GM20000 (cell line): ENCODE measurements around the gene PBX1.

Experiments used
- DNase-seq: peaks from one replicate; pipeline ENCODE4 v3.0.0; 2012; ENCODE audit warnings: low spot score
- TF ChIP-seq, protein P1 (sequence below): IDR thresholded peaks from 2 replicates; pipeline ENCODE4 v1.5.1; 2012; ENCODE audit warnings: mild to moderate bottlenecking, control low read depth; ENCODE audit errors: extremely low read depth, missing control alignments

The PBX1 gene

DNA sequence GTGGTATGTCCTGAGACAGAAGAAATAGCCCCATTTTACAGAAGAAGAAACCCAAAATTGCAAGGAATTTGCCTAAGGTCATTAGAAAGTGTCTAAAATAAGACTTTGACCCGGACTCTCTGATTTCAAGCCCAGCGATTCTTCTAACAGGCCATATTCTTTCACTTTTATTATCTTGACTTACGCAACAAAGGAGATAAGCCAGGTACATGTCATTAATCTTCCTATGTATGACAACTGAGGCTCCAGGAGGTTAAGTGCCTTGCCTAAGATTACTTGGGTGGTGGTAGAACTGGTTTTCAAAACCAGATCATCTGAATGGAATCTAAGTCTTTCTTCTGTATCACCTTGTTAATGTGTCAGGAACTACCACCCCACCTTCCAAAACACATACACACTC is 124.3 kb downstream of the PBX1 start:
- TF ChIP-seq, protein P1, sequence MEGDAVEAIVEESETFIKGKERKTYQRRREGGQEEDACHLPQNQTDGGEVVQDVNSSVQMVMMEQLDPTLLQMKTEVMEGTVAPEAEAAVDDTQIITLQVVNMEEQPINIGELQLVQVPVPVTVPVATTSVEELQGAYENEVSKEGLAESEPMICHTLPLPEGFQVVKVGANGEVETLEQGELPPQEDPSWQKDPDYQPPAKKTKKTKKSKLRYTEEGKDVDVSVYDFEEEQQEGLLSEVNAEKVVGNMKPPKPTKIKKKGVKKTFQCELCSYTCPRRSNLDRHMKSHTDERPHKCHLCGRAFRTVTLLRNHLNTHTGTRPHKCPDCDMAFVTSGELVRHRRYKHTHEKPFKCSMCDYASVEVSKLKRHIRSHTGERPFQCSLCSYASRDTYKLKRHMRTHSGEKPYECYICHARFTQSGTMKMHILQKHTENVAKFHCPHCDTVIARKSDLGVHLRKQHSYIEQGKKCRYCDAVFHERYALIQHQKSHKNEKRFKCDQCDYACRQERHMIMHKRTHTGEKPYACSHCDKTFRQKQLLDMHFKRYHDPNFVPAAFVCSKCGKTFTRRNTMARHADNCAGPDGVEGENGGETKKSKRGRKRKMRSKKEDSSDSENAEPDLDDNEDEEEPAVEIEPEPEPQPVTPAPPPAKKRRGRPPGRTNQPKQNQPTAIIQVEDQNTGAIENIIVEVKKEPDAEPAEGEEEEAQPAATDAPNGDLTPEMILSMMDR: no peak
- DNase-seq: no peak

GRCh38 chr1:164685266-164686035 is 126.5 kb downstream of the PBX1 start:
- DNase-seq: no peak
- TF ChIP-seq, protein P1: no peak

- DNase-seq: no peak
- TF ChIP-seq, protein P1: no peak
These were observed 128.8 kb downstream of the PBX1 start for GRCh38 chr1:164687777-164688176.

DNA sequence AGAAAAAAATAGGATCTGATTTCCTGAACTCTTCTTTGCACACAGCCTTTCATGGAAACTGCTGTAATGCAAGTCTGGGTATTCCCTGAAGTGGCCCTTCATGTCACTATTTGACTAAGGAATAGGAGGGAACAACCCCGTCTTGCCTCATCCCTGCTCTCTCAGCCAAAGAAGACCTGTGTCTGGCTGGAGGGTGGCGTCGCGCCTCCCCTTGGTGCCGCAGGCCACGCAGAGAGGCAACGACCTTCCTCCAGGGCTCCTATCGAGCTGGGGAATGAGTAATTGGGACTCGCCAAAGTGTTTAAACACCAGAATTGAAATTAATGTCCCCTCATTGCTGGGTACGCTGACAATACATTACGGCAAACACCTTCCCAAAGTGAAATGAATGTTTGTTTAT is 129.8 kb downstream of the PBX1 start:
- TF ChIP-seq, protein P1: no peak
- no peak for DNase-seq

DNA sequence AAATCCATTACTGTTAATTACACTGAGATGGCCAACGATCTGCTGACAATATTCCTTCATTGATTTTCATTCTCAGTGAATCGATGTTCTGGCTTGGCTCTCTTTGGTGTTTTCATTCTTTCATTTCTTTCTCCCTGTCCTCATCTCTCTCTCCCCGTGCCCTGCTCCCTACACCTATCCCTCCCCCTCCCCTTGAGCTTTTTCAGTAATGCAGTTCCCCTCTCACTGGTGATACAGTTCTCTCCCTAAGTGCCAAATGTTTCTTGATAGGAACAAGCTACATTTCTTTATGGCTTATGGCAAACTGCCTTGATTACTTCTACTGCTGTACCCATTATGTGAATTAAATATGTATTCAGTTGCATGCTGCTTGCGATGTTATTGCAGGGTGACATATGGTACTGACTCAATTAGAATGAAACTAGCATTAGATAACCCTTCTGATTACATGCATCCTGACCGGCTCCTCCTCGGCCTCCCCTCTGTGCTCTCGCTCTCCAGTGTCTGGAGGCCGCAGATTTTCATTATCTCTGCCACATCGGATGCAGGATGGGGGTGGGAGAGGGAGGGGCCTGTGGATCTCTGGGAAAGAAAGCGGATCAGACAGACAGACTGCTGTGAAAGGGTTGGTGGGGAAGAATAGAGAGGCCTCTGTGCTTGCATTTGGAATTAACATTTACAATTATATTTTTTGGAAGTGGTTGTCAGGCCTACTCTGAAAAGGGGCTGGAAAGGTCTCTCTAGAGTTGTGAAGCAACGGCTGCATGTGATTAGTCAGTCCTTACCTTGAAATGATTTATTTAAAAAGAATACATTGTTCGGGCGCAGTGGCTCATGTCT is 130.9 kb downstream of the PBX1 start:
- TF ChIP-seq, protein P1: no peak
- DNase-seq: no peak

DNA sequence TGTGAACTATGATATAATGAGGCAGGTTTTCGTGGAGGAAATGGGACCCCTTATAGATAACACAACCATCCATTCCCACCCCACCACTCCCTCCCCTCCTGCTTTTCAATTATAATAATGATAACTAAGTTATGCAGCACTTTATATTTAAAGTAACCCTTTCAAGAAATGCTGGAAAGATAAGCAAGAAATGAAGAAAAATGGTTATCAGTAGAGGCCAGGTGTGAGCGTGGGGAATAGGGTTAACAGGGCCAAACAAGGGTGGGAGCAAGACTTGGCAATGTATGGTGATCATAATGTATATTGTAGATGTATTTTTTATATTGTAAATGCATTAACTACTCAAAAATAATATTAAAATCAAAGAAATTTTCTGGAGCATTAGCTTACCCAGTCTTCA is 133.4 kb downstream of the PBX1 start:
- TF ChIP-seq, protein P1: no peak
- DNase-seq: no peak
